ENCODE data around the gene STIM1. TPM values are rescaled to one million over a fixed set of nuclear protein-coding genes. Genes with fewer than 3 reads are reported as not detected.
A peak's percentile ranks its signal among the peaks of the same experiment; 100 is the strongest.

Gene STIM1
- total RNA-seq, 3 donors from 2014 or later = 56.1 to 74.8 (median 72.5) TPM

GRCh38 chr11:3853545-3853842, 2.0 kb upstream of the STIM1 start:
- Histone ChIP-seq H3K36me3 (ENCODE audit: low read depth) (no peaks in the 10 kb centered on the region), H3K9me3 (no peaks in the 10 kb centered on the region), H3K4me1 (ENCODE audit: low read depth) (peaks cover 20% of the 10 kb centered on the region), H3K4me3 (no peak overlapping the region)
- intact Hi-C loops (cut with DNase I, micrococcal nuclease) = no loop called here
- DNase-seq (no peak), ATAC-seq (no peak)
- TF ChIP-seq, protein P1, sequence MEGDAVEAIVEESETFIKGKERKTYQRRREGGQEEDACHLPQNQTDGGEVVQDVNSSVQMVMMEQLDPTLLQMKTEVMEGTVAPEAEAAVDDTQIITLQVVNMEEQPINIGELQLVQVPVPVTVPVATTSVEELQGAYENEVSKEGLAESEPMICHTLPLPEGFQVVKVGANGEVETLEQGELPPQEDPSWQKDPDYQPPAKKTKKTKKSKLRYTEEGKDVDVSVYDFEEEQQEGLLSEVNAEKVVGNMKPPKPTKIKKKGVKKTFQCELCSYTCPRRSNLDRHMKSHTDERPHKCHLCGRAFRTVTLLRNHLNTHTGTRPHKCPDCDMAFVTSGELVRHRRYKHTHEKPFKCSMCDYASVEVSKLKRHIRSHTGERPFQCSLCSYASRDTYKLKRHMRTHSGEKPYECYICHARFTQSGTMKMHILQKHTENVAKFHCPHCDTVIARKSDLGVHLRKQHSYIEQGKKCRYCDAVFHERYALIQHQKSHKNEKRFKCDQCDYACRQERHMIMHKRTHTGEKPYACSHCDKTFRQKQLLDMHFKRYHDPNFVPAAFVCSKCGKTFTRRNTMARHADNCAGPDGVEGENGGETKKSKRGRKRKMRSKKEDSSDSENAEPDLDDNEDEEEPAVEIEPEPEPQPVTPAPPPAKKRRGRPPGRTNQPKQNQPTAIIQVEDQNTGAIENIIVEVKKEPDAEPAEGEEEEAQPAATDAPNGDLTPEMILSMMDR (IDR thresholded peaks at IDR 0.05) = no peak

GRCh38 chr11:3853899-3854659, 1.4 kb upstream of the STIM1 start:
- H3K4me1 ChIP-seq (ENCODE audit: low read depth) = peaks cover 26% of the 10 kb centered on the region
- H3K9me3 ChIP-seq = no peaks in the 10 kb centered on the region
- intact Hi-C loops (cut with DNase I, micrococcal nuclease) = no loop called here
- peak; percentile 58 to 75 (median 63) for DNase-seq
- H3K36me3 ChIP-seq (ENCODE audit: low read depth) = no peaks in the 10 kb centered on the region
- H3K4me3 ChIP-seq = no peak overlapping the region
- TF ChIP-seq, protein P1 (IDR thresholded peaks at IDR 0.05) = no peak
- peak; percentile 51 for ATAC-seq

DNA sequence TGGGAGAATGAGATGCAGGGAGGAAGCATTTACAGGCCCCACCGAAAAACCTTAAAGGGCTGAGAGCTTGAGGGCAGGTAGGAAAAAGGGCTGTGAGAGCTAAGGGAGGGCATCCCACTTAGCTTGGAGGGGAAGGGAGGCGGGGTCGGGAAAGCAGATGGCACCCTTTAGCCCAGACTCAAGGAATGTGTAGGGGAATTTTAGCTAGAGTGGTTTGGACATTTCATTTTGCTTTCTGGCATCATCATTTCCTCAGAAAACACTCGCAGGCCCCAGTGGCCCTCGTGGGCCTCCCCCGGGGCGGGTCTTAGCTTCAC, 846 bp upstream of the STIM1 start:
- Histone ChIP-seq H3K36me3 (ENCODE audit: low read depth) (no peaks in the 10 kb centered on the region), H3K4me1 (ENCODE audit: low read depth) (peaks cover 31% of the 10 kb centered on the region), H3K4me3 (peak overlapping the region; percentile 79), H3K9me3 (no peaks in the 10 kb centered on the region)
- DNase-seq (no peak), ATAC-seq (no peak)
- TF ChIP-seq, protein P1 (IDR thresholded peaks at IDR 0.05) = no peak
- intact Hi-C loops (cut with DNase I, micrococcal nuclease) = no loop called here

DNA sequence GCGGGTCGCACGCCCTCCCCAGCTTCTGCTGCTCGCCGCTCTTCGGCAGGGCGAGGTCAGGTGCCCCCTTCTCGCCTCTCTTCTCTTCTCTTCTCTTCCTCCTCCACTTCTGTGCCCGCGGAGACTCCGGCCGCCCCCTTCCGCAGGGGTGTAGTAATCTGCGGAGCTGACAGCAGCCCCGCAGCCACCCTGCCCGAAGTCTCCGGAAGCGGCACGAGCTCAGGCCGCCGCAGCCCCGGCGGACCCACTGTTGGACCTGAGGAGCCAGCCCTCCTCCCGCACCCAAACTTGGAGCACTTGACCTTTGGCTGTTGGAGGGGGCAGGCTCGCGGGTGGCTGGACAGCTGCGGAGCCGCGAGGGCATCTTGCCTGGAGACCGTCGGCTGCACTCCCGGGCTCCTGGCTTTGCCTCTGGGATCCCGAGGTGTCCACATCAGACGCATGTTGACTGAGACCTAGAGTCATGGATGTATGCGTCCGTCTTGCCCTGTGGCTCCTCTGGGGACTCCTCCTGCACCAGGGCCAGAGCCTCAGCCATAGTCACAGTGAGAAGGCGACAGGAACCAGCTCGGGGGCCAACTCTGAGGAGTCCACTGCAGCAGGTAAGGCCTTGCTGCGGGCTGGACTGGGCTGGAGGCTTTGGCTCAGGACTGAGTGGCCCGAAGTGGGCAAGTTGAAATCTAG, 486 bp downstream of the STIM1 start:
- peak; percentile 59 to 87 (median 78) for DNase-seq
- intact Hi-C loops (cut with DNase I, micrococcal nuclease) = no loop called here

GRCh38 chr11:3856856-3857553, 1.5 kb downstream of the STIM1 start:
- DNase-seq (no peak), ATAC-seq (no peak)
- Histone ChIP-seq H3K4me3 (no peak overlapping the region), H3K36me3 (ENCODE audit: low read depth) (no peaks in the 10 kb centered on the region), H3K4me1 (ENCODE audit: low read depth) (peaks cover 43% of the 10 kb centered on the region), H3K9me3 (no peaks in the 10 kb centered on the region)
- intact Hi-C loops (cut with DNase I, micrococcal nuclease) = no loop called here
- TF ChIP-seq, protein P1 (IDR thresholded peaks at IDR 0.05) = no peak

More for the DNA sequence above, 486 bp downstream of the STIM1 start:
- Histone ChIP-seq H3K9me3 (no peaks in the 10 kb centered on the region), H3K4me3 (peak overlapping the region; percentile 79), H3K4me1 (ENCODE audit: low read depth) (peaks cover 38% of the 10 kb centered on the region), H3K36me3 (ENCODE audit: low read depth) (no peaks in the 10 kb centered on the region)
- TF ChIP-seq, protein P1 (IDR thresholded peaks at IDR 0.05) = no peak
- ATAC-seq = peak; percentile 28

Measured in mucosa of descending colon (tissue), 3 donors.